Suprapubic skin (tissue), 4 donors: Measurements from ENCODE around the gene LARP7.

Experiments used
- CTCF ChIP-seq, 2 donors: fragments of 200-600 bp in 1 of 2; fragments of 450-650 bp in 1 of 2; sonication (generic) in 1 of 2; IDR thresholded peaks; one replicate each; pipeline ENCODE4 v1.5.1; 2016 to 2019; ENCODE audit warnings: antibody characterized with exemption in 2 of 2, mild to moderate bottlenecking in 1 of 2, moderate library complexity in 1 of 2
- POLR2A ChIP-seq, 2 donors: fragments of 450-650 bp; IDR thresholded peaks; one replicate each; pipeline ENCODE4 v1.6.1; 2017; ENCODE audit warnings: antibody characterized with exemption in 2 of 2, mild to moderate bottlenecking in 2 of 2, moderate library complexity in 2 of 2
- POLR2AphosphoS5 ChIP-seq, 3 donors: sonication (generic); formaldehyde crosslinking; IDR thresholded peaks; one replicate each; pipeline ENCODE4 v1.6.1; 2017; ENCODE audit warnings: antibody characterized with exemption in 3 of 3

- TF ChIP-seq CTCF (IDR thresholded peaks at IDR 0.05), result no peak
- no peak for TF ChIP-seq POLR2A (IDR thresholded peaks at IDR 0.05)
- TF ChIP-seq POLR2AphosphoS5 (IDR thresholded peaks at IDR 0.05), result no peak
These were observed 47.7 kb upstream of the LARP7 start for GRCh38 chr4:112589206-112589605.
